GM12873 (cell line): ENCODE data around the gene DOHH.
A peak's percentile ranks its signal among the peaks of the same experiment; 100 is the strongest.

Experiments
- CTCF ChIP-seq: IDR thresholded peaks from 2 replicates; pipeline ENCODE4 v1.5.1; 2012; ENCODE audit warnings: low read depth, mild to moderate bottlenecking, moderate library complexity, low read length, control low read depth; ENCODE audit not compliant: insufficient read depth; ENCODE audit errors: missing control alignments

DOHH gene

GRCh38 chr19:3500429-3501101, at the start of gene DOHH:
TSS of gene DOHH (minus strand) at chr19:3500674. CDS start at chr19:3496814, 3,860 bp downstream.
- TF ChIP-seq CTCF, result no peak

- no peak for TF ChIP-seq CTCF
Observed at GRCh38 chr19:3549816-3550215, 49.3 kb upstream of the DOHH start.

GRCh38 chr19:3548606-3549005, 48.1 kb upstream of the DOHH start:
- TF ChIP-seq CTCF, result no peak

- no peak for TF ChIP-seq CTCF
Observed at GRCh38 chr19:3547767-3548282, 47.4 kb upstream of the DOHH start.

GRCh38 chr19:3547301-3547731, 46.8 kb upstream of the DOHH start:
- peak; percentile 73 for TF ChIP-seq CTCF

GRCh38 chr19:3546119-3546518, 45.6 kb upstream of the DOHH start:
- no peak for TF ChIP-seq CTCF

GRCh38 chr19:3545669-3546034, 45.2 kb upstream of the DOHH start:
- TF ChIP-seq CTCF, result no peak
